SK-N-SH treated with all-trans-retinoic acid at 6 μM for 48 hours (cell line): Measurements from ENCODE around the gene DSCAM.

ENCODE experiments used
- ATAC-seq: fragments of 200-7000 bp; cut with Tn5 transposase; 3 replicates; pipeline ENCODE4 v1.9.1; 2020; ENCODE audit warnings: mild to moderate bottlenecking, moderate library complexity
- ARNTL ChIP-seq: fragments of 450-650 bp; formaldehyde crosslinking; IDR thresholded peaks from 2 replicates; pipeline ENCODE4 v1.5.0; 2020; ENCODE audit warnings: low read depth, mild to moderate bottlenecking, moderate library complexity, borderline replicate concordance
- BACH2 ChIP-seq: fragments of 250-450 bp; sonication (Bioruptor Pico); IDR thresholded peaks from 2 replicates; pipeline ENCODE4 v1.9.0; 2021; ENCODE audit warnings: mild to moderate bottlenecking, borderline replicate concordance
- CSDC2 ChIP-seq: fragments of 250-450 bp; sonication (Bioruptor Pico); IDR thresholded peaks from 2 replicates; pipeline ENCODE4 v1.5.0; 2020; ENCODE audit warnings: mild to moderate bottlenecking, moderate library complexity
- ISL1 ChIP-seq: fragments of 250-450 bp; sonication (Bioruptor Pico); IDR thresholded peaks from 2 replicates; pipeline ENCODE4 v2.1.2; 2022; ENCODE audit warnings: mild to moderate bottlenecking, moderate library complexity
- PPARA ChIP-seq: fragments of 250-450 bp; sonication (Bioruptor Pico); IDR thresholded peaks from 2 replicates; pipeline ENCODE4 v1.5.0; 2020; ENCODE audit warnings: mild to moderate bottlenecking, borderline replicate concordance
- RARB ChIP-seq: fragments of 250-450 bp; sonication (Bioruptor Pico); IDR thresholded peaks from 2 replicates; pipeline ENCODE4 v1.8.0; 2021; ENCODE audit warnings: mild to moderate bottlenecking, moderate library complexity
- SNAI2 ChIP-seq: fragments of 250-450 bp; sonication (Bioruptor Pico); IDR thresholded peaks from 2 replicates; pipeline ENCODE4 v1.5.0; 2020; ENCODE audit warnings: mild to moderate bottlenecking, moderate library complexity
- TCF4 ChIP-seq: fragments of 250-450 bp; sonication (Bioruptor Pico); IDR thresholded peaks from 2 replicates; pipeline ENCODE4 v1.8.0; 2021; ENCODE audit warnings: mild to moderate bottlenecking, moderate library complexity, borderline replicate concordance
- TOX ChIP-seq: fragments of 250-450 bp; sonication (Bioruptor Pico); IDR thresholded peaks from 2 replicates; pipeline ENCODE4 v1.8.0; 2021; ENCODE audit warnings: mild to moderate bottlenecking, moderate library complexity, borderline replicate concordance
- ZC3H10 ChIP-seq: fragments of 250-450 bp; sonication (Bioruptor Pico); IDR thresholded peaks from 2 replicates; pipeline ENCODE4 v1.5.1; 2021; ENCODE audit warnings: mild to moderate bottlenecking, moderate library complexity
- ZFP3 ChIP-seq: fragments of 250-450 bp; sonication (Bioruptor Pico); IDR thresholded peaks from 2 replicates; pipeline ENCODE4 v1.5.0; 2020; ENCODE audit warnings: mild to moderate bottlenecking, moderate library complexity
- ZFP30 ChIP-seq: fragments of 450-650 bp; formaldehyde crosslinking; IDR thresholded peaks from 2 replicates; pipeline ENCODE4 v1.5.0; 2022; ENCODE audit warnings: mild to moderate bottlenecking, moderate library complexity
- ZNF565 ChIP-seq: fragments of 450-650 bp; formaldehyde crosslinking; conservative IDR thresholded peaks from 2 replicates; pipeline ENCODE4 v1.5.0; 2020; ENCODE audit warnings: low read depth, mild to moderate bottlenecking, moderate library complexity
- ZNF70 ChIP-seq: fragments of 450-650 bp; formaldehyde crosslinking; IDR thresholded peaks from 2 replicates; pipeline ENCODE4 v1.5.0; 2020; ENCODE audit warnings: mild to moderate bottlenecking, moderate library complexity
- ZNF8 ChIP-seq: fragments of 450-650 bp; formaldehyde crosslinking; IDR thresholded peaks from 2 replicates; pipeline ENCODE4 v1.5.0; 2020; ENCODE audit warnings: mild to moderate bottlenecking, moderate library complexity
- TF ChIP-seq, protein P1 (sequence below): fragments of 250-450 bp; sonication (Bioruptor Pico); IDR thresholded peaks from 2 replicates; pipeline ENCODE4 v1.5.1; 2020; ENCODE audit warnings: low read depth, mild to moderate bottlenecking, moderate library complexity
- TF ChIP-seq, protein P2 (sequence below): fragments of 250-450 bp; sonication (Bioruptor Pico); IDR thresholded peaks from 2 replicates; pipeline ENCODE4 v1.8.0; 2021; ENCODE audit warnings: low read depth, mild to moderate bottlenecking, moderate library complexity, borderline replicate concordance
- TF ChIP-seq, protein P3 (sequence below): fragments of 250-450 bp; sonication (Bioruptor Pico); IDR thresholded peaks from 2 replicates; pipeline ENCODE4 v1.5.0; 2020; ENCODE audit warnings: mild to moderate bottlenecking, moderate library complexity
- TF ChIP-seq, protein P4 (sequence below): fragments of 250-450 bp; sonication (Bioruptor Pico); IDR thresholded peaks from 2 replicates; pipeline ENCODE4 v1.5.1; 2021; ENCODE audit warnings: mild to moderate bottlenecking, moderate library complexity
- TF ChIP-seq, protein P5 (sequence below): fragments of 250-450 bp; sonication (Bioruptor Pico); IDR thresholded peaks from 2 replicates; pipeline ENCODE4 v1.8.0; 2020; ENCODE audit warnings: mild to moderate bottlenecking, moderate library complexity, borderline replicate concordance

Gene DSCAM

DNA sequence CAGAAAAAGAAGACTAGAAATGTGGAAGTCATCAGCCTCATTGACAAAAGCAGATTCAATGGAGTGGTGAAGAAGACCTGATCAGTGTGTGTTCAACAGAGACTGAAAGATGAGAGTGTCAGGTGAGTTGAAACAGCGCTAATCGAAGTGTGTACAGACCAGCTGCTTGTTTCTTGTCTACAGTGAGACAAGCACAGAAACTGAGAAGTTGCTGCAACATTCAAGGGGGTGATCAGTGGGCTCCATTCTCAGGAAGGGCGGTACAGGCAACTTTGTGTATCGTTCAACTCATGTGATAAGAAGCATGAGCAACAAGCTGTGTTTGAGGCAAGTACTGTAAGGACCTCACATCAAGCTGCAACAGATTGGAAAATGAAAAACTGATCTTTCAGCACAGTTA lies 19.4 kb downstream of the DSCAM start:
- no peak for ATAC-seq
- TF ChIP-seq ARNTL (CRISPR knock-in tag) (no peak), ZFP3 (CRISPR knock-in tag) (no peak), ZC3H10 (CRISPR knock-in tag) (no peak), ZNF8 (no peak), CSDC2 (CRISPR knock-in tag) (no peak), ZFP30 (no peak), ZNF70 (CRISPR knock-in tag) (no peak), TOX (CRISPR knock-in tag) (no peak), RARB (CRISPR knock-in tag) (no peak)
- TF ChIP-seq, protein P1, sequence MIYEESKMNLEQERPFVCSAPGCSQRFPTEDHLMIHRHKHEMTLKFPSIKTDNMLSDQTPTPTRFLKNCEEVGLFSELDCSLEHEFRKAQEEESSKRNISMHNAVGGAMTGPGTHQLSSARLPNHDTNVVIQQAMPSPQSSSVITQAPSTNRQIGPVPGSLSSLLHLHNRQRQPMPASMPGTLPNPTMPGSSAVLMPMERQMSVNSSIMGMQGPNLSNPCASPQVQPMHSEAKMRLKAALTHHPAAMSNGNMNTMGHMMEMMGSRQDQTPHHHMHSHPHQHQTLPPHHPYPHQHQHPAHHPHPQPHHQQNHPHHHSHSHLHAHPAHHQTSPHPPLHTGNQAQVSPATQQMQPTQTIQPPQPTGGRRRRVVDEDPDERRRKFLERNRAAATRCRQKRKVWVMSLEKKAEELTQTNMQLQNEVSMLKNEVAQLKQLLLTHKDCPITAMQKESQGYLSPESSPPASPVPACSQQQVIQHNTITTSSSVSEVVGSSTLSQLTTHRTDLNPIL (CRISPR knock-in tag), result no peak
- TF ChIP-seq, protein P2, sequence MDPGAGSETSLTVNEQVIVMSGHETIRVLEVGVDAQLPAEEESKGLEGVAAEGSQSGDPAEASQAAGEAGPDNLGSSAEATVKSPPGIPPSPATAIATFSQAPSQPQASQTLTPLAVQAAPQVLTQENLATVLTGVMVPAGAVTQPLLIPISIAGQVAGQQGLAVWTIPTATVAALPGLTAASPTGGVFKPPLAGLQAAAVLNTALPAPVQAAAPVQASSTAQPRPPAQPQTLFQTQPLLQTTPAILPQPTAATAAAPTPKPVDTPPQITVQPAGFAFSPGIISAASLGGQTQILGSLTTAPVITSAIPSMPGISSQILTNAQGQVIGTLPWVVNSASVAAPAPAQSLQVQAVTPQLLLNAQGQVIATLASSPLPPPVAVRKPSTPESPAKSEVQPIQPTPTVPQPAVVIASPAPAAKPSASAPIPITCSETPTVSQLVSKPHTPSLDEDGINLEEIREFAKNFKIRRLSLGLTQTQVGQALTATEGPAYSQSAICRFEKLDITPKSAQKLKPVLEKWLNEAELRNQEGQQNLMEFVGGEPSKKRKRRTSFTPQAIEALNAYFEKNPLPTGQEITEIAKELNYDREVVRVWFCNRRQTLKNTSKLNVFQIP (CRISPR knock-in tag), result no peak
- TF ChIP-seq, protein P3, sequence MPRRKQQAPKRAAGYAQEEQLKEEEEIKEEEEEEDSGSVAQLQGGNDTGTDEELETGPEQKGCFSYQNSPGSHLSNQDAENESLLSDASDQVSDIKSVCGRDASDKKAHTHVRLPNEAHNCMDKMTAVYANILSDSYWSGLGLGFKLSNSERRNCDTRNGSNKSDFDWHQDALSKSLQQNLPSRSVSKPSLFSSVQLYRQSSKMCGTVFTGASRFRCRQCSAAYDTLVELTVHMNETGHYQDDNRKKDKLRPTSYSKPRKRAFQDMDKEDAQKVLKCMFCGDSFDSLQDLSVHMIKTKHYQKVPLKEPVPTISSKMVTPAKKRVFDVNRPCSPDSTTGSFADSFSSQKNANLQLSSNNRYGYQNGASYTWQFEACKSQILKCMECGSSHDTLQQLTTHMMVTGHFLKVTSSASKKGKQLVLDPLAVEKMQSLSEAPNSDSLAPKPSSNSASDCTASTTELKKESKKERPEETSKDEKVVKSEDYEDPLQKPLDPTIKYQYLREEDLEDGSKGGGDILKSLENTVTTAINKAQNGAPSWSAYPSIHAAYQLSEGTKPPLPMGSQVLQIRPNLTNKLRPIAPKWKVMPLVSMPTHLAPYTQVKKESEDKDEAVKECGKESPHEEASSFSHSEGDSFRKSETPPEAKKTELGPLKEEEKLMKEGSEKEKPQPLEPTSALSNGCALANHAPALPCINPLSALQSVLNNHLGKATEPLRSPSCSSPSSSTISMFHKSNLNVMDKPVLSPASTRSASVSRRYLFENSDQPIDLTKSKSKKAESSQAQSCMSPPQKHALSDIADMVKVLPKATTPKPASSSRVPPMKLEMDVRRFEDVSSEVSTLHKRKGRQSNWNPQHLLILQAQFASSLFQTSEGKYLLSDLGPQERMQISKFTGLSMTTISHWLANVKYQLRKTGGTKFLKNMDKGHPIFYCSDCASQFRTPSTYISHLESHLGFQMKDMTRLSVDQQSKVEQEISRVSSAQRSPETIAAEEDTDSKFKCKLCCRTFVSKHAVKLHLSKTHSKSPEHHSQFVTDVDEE (CRISPR knock-in tag), result no peak
- TF ChIP-seq, protein P4, sequence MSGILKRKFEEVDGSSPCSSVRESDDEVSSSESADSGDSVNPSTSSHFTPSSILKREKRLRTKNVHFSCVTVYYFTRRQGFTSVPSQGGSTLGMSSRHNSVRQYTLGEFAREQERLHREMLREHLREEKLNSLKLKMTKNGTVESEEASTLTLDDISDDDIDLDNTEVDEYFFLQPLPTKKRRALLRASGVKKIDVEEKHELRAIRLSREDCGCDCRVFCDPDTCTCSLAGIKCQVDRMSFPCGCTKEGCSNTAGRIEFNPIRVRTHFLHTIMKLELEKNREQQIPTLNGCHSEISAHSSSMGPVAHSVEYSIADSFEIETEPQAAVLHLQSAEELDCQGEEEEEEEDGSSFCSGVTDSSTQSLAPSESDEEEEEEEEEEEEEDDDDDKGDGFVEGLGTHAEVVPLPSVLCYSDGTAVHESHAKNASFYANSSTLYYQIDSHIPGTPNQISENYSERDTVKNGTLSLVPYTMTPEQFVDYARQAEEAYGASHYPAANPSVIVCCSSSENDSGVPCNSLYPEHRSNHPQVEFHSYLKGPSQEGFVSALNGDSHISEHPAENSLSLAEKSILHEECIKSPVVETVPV, result no peak

DNA sequence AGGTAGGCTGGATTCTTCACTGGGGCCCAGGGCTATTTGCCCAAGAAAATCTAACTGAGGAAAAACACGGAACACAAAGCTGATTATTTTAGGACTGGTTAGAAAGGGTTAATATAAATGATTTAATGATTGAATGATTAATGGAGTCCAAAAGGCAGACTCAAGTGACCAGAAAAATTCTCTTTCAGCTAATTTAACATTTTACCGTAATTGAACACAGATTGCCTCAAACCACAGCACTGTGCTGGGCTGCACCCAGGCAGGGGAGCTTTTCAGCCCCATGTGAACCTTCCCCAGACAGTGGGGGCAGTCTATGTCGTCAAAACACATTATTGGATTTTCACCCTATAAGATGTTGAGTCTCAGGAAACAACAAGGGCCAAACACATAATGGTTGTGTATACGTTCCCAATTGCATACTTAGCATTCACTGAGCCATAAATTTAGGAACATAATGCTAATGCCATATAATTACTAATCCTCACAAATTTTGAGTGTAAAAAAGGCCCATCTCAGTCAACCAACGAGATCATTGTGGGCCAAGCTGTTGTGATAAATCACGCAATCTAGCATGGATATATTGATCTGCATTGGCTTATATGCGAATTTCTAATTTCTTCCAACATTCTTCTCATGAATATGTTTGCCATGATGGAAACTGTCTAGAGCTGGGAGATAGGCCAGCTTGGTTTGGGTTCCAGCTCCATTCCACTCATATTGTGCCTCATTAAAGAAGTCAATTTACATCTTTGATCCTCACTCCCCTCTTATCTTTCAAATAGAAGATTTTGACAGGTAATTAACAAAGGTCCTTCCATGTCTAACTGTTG lies 27.7 kb downstream of the DSCAM start:
- no peak for ATAC-seq
- TF ChIP-seq, protein P5, sequence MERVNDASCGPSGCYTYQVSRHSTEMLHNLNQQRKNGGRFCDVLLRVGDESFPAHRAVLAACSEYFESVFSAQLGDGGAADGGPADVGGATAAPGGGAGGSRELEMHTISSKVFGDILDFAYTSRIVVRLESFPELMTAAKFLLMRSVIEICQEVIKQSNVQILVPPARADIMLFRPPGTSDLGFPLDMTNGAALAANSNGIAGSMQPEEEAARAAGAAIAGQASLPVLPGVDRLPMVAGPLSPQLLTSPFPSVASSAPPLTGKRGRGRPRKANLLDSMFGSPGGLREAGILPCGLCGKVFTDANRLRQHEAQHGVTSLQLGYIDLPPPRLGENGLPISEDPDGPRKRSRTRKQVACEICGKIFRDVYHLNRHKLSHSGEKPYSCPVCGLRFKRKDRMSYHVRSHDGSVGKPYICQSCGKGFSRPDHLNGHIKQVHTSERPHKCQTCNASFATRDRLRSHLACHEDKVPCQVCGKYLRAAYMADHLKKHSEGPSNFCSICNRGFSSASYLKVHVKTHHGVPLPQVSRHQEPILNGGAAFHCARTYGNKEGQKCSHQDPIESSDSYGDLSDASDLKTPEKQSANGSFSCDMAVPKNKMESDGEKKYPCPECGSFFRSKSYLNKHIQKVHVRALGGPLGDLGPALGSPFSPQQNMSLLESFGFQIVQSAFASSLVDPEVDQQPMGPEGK (CRISPR knock-in tag), result no peak
- no peak for TF ChIP-seq BACH2
- no peak for TF ChIP-seq RARB (CRISPR knock-in tag)
- TF ChIP-seq, protein P2 (CRISPR knock-in tag), result no peak
- TF ChIP-seq ARNTL (CRISPR knock-in tag), result no peak
- no peak for TF ChIP-seq ZFP30
- TF ChIP-seq PPARA (CRISPR knock-in tag), result no peak
- TF ChIP-seq ZNF8, result no peak
- no peak for TF ChIP-seq ISL1
- no peak for TF ChIP-seq TOX (CRISPR knock-in tag)
- TF ChIP-seq CSDC2 (CRISPR knock-in tag), result no peak
- TF ChIP-seq TCF4 (CRISPR knock-in tag), result no peak
- no peak for TF ChIP-seq ZFP3 (CRISPR knock-in tag)
- TF ChIP-seq SNAI2 (CRISPR knock-in tag), result no peak
- TF ChIP-seq ZNF70 (CRISPR knock-in tag), result no peak
- TF ChIP-seq ZNF565 (CRISPR knock-in tag), result no peak
